ENCODE results near the gene RHOBTB3.
"Not testable (repeated sequence)": the region's sequence is repeated elsewhere in the genome, so short reads cannot be mapped to it uniquely, and the experiment has no call there.

RHOBTB3 gene

GRCh38 chr5:95832664-95833063 is 101.5 kb downstream of the RHOBTB3 start:
- no peak overlapping the region for H2AFZ ChIP-seq (ENCODE audit: low read length)
- H3F3A ChIP-seq (ENCODE audit: low read depth): no peaks in the 10 kb centered on the region
- peak overlapping the region; percentile 94 for H3K4me2 ChIP-seq (ENCODE audit: low read depth, low read length, poor library complexity, severe bottlenecking)
- H4K20me1 ChIP-seq (ENCODE audit: insufficient read depth, low read length, poor library complexity, severe bottlenecking): no peaks in the 10 kb centered on the region
- peak overlapping the region; percentile 69 for H3K4me3 ChIP-seq (ENCODE audit: low read length, poor library complexity, severe bottlenecking)
- no peaks in the 10 kb centered on the region for H3K36me3 ChIP-seq (ENCODE audit: insufficient read depth, low read length)
- H3K4me1 ChIP-seq (ENCODE audit: insufficient read depth, low read length, poor library complexity, severe bottlenecking): peaks cover 54% of the 10 kb centered on the region
- no peak for TF ChIP-seq CTCF (conservative IDR thresholded peaks at IDR 0.05; ENCODE audit: low read length)
- TF ChIP-seq EZH2phosphoT487 (IDR thresholded peaks at IDR 0.05; ENCODE audit: borderline replicate concordance): no peak
- no peaks in the 10 kb centered on the region for H3K79me2 ChIP-seq (ENCODE audit: insufficient read depth, low read length)
- H3K9me2 ChIP-seq (replicated peaks; ENCODE audit: low read depth, low read length): no peaks in the 10 kb centered on the region
- H3K27me3 ChIP-seq (ENCODE audit: insufficient read depth, low read length, poor library complexity, severe bottlenecking): no peaks in the 10 kb centered on the region
- no peaks in the 10 kb centered on the region for H3K9me3 ChIP-seq (ENCODE audit: insufficient read depth, low read depth, low read length)
- H3K9ac ChIP-seq (ENCODE audit: low read depth, low read length, poor library complexity, severe bottlenecking): peak overlapping the region; percentile 74

- Histone ChIP-seq H3K27me3 (ENCODE audit: insufficient read depth, low read length, poor library complexity, severe bottlenecking) (no peaks in the 10 kb centered on the region), H3K4me1 (ENCODE audit: insufficient read depth, low read length, poor library complexity, severe bottlenecking) (peaks cover 62% of the 10 kb centered on the region), H3K9ac (ENCODE audit: low read depth, low read length, poor library complexity, severe bottlenecking) (peak overlapping the region; percentile 74), H3F3A (ENCODE audit: low read depth) (no peaks in the 10 kb centered on the region), H3K9me2 (replicated peaks; ENCODE audit: low read depth, low read length) (no peaks in the 10 kb centered on the region), H3K36me3 (ENCODE audit: insufficient read depth, low read length) (no peaks in the 10 kb centered on the region), H4K20me1 (ENCODE audit: insufficient read depth, low read length, poor library complexity, severe bottlenecking) (no peaks in the 10 kb centered on the region), H3K79me2 (ENCODE audit: insufficient read depth, low read length) (no peaks in the 10 kb centered on the region), H3K4me3 (ENCODE audit: low read length, poor library complexity, severe bottlenecking) (peak overlapping the region; percentile 69), H3K9me3 (ENCODE audit: insufficient read depth, low read depth, low read length) (no peaks in the 10 kb centered on the region), H3K4me2 (ENCODE audit: low read depth, low read length, poor library complexity, severe bottlenecking) (peak overlapping the region; percentile 94), H2AFZ (ENCODE audit: low read length) (peak overlapping the region; percentile 61)
- no peak for TF ChIP-seq CTCF (conservative IDR thresholded peaks at IDR 0.05; ENCODE audit: low read length)
- no peak for TF ChIP-seq EZH2phosphoT487 (IDR thresholded peaks at IDR 0.05; ENCODE audit: borderline replicate concordance)
Measured at GRCh38 chr5:95835682-95836385, 104.7 kb downstream of the RHOBTB3 start.

- TF ChIP-seq CTCF (conservative IDR thresholded peaks at IDR 0.05; ENCODE audit: low read length) (no peak), EZH2phosphoT487 (IDR thresholded peaks at IDR 0.05; ENCODE audit: borderline replicate concordance) (no peak)
- Histone ChIP-seq H3K9ac (ENCODE audit: low read depth, low read length, poor library complexity, severe bottlenecking) (peak overlapping the region; percentile 74), H2AFZ (ENCODE audit: low read length) (no peak overlapping the region; the same call in 1 of the 2 replicates), H3K4me2 (ENCODE audit: low read depth, low read length, poor library complexity, severe bottlenecking) (peak overlapping the region; percentile 94), H3K9me2 (replicated peaks; ENCODE audit: low read depth, low read length) (no peaks in the 10 kb centered on the region), H4K20me1 (ENCODE audit: insufficient read depth, low read length, poor library complexity, severe bottlenecking) (no peaks in the 10 kb centered on the region), H3K4me1 (ENCODE audit: insufficient read depth, low read length, poor library complexity, severe bottlenecking) (peaks cover 62% of the 10 kb centered on the region), H3K79me2 (ENCODE audit: insufficient read depth, low read length) (no peaks in the 10 kb centered on the region), H3K9me3 (ENCODE audit: insufficient read depth, low read depth, low read length) (no peaks in the 10 kb centered on the region), H3K4me3 (ENCODE audit: low read length, poor library complexity, severe bottlenecking) (peak overlapping the region; percentile 69), H3K36me3 (ENCODE audit: insufficient read depth, low read length) (no peaks in the 10 kb centered on the region), H3K27me3 (ENCODE audit: insufficient read depth, low read length, poor library complexity, severe bottlenecking) (no peaks in the 10 kb centered on the region), H3F3A (ENCODE audit: low read depth) (no peaks in the 10 kb centered on the region)
Measured at GRCh38 chr5:95836544-95836943, 105.4 kb downstream of the RHOBTB3 start.

- H3F3A ChIP-seq (ENCODE audit: low read depth); H3K36me3 ChIP-seq (ENCODE audit: insufficient read depth, low read length); H4K20me1 ChIP-seq (ENCODE audit: insufficient read depth, low read length, poor library complexity, severe bottlenecking); H3K4me3 ChIP-seq (ENCODE audit: low read length, poor library complexity, severe bottlenecking); H3K79me2 ChIP-seq (ENCODE audit: insufficient read depth, low read length); H3K9me3 ChIP-seq (ENCODE audit: insufficient read depth, low read depth, low read length); H3K27me3 ChIP-seq (ENCODE audit: insufficient read depth, low read length, poor library complexity, severe bottlenecking); H3K9me2 ChIP-seq (replicated peaks; ENCODE audit: low read depth, low read length); H2AFZ ChIP-seq (ENCODE audit: low read length): not testable (repeated sequence)
- Histone ChIP-seq H3K4me2 (ENCODE audit: low read depth, low read length, poor library complexity, severe bottlenecking) (peak overlapping the region; percentile 94), H3K4me1 (ENCODE audit: insufficient read depth, low read length, poor library complexity, severe bottlenecking) (peaks cover 58% of the 10 kb centered on the region), H3K9ac (ENCODE audit: low read depth, low read length, poor library complexity, severe bottlenecking) (peak overlapping the region; percentile 74)
Measured at GRCh38 chr5:95836971-95837370, 105.8 kb downstream of the RHOBTB3 start.
